Skin of body (tissue), 3 donors: ENCODE results near the gene TRIM60. TPM values are rescaled to one million over a fixed set of nuclear protein-coding genes. Genes with fewer than 3 reads are reported as not detected.
A peak's percentile ranks its signal among the peaks of the same experiment; 100 is the strongest.
"Not testable (repeated sequence)": the region's sequence is repeated elsewhere in the genome, so short reads cannot be mapped to it uniquely, and the experiment has no call there.

Experiments used
- DNase-seq: peaks from one replicate; lab custom pipeline; 2025; lab: John Stamatoyannopoulos, UW
- small RNA-seq: library from RNA; depleted of rRNA; stranded (forward); fragments of <200 nt; gene quantifications from one replicate; pipeline ENCODE3, GENCODE V24; 2014; ENCODE audit warnings: low replicate concordance
- total RNA-seq: library from RNA; depleted of rRNA; stranded (reverse); fragments of >200 nt; gene quantifications from one replicate; pipeline ENCODE4 v1.2.3, GENCODE V29; 2014

Gene TRIM60
- total RNA-seq, 1 donor from 2014 or later, result not detected

DNA sequence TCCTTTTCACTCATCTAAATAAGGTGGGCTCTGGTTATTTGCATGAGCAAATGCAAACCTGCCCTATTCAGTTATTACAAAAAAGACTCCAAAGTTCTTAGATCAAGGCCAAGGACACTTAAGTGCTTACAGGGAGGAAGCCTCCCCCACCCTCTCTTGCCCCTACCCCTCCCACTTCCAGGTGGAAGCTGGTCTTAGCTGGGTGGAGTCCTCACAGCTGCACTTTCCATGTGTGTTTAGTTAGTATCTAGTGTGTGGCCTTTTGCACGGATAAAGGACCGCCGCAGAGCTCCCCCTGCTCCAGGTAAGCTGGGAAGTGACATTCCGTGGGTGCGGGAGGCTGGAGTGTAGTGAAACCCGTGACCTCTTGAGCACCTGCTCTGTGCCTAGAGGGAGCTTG lies 21.8 kb downstream of the TRIM60 start, which contains the start of gene TRIM75:
TRIM75 (plus strand) TSS at position 222 of the 400 bp plus-strand sequence. CDS start 5,282 bp downstream, outside the sequence.
- DNase-seq, result no peak

DNA sequence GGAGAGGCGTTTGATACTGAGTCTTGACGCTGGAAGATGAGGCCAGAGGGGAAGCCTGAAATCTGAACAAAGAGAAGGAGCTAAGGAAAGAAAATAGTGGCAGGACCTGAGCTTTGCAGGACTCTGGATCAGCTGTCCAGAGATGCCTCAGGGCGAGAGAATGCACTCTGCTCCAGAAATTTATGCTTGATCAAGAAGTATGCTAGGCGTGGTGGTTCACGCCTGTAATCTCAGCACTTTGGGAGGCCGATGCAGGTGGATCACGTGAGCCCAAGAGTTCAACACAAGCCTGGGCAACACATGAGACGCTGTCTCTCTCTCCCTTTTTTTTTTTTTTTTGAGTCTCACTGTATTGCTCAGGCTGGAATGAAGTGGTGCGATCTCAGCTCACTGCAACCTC lies 23.8 kb downstream of the TRIM60 start:
- no peak for DNase-seq

DNA sequence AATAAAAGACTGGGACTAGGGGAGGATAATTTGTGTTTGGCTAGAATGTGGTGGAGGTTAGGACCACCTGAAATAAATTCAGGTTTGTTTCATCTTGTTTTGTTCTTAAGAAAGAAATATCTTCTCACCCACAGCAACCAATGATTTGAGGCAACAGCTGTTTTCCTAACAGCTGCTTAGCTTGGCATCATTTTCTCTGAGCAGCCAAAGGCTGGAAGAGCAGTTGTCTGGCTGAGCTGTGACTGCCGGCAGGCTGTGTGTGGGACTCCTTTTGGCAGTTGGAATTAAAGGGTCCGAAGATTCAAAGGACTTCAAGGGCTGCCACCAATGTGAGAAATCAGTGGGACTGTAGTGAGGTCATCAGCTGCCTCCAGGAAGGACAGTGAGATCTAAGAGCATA lies 26.9 kb downstream of the TRIM60 start:
- DNase-seq, result no peak

DNA sequence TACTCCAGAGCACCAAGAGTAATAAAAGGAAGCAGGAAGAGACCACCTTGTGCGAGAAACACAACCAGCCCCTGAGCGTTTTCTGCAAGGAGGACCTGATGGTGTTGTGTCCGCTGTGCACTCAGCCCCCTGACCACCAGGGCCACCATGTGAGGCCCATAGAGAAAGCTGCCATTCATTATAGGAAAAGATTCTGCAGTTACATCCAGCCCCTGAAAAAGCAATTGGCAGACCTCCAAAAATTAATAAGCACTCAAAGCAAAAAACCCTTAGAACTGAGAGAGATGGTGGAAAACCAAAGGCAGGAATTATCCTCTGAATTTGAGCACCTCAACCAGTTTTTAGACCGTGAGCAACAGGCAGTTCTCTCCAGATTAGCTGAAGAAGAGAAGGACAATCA lies 27.6 kb downstream of the TRIM60 start:
- DNase-seq, result no peak

DNA sequence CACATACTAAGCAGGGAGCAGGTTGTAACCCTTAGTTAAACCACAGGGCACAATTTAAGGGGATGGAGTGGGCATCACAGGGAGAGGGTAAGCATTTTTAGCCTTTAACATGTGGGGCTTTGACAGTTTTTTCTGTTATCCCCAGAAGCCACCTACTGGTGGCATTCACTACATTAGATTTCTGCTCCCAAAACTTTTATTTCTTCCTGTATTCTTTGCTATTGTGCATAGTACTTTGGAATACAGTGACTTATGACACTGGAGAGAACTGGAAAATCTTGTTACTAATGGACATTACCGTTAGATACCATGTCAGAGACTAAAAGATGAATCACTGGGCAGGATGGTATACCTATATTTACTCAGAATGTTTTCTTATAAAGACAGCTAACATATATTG lies 29.1 kb downstream of the TRIM60 start:
- no peak for DNase-seq

DNA sequence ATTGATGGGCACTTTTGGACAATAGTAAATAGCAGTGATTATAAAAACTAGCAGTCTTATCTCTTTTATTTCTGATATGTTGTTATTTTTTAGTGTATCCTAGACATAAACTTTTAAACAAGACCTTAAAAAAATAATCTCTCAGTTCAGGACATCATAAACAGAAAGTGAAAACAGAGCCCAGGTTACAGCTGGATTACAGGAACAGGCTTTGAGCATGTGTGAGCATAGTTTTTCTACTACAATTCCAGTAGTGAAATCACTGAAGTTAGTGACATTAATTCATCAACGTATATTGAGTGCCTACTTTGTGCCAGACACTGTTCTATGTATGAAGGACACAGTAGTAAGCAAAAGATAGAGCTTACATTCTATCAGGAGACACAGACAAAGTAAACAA lies 38.8 kb downstream of the TRIM60 start:
- DNase-seq, result no peak

DNA sequence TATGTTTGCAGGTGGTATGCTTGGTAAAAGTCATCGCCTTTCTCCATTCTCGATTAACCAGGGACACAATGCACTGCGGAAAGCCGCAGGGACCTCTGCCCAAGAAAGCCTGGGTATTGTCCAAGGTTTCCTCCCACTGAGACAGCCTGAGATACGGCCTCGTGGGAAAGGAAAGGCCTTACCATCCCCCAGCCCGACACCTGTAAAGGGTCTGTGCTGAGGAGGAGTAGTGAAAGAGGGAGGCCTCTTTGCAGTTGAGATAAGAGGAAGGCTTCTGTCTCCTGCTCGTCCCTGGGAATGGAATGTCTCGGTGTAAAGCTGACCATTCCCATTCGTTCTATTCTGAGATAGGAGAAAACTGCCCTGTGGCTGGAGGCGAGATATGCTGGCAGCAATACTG lies 41.5 kb downstream of the TRIM60 start:
- not testable (repeated sequence) for DNase-seq

DNA sequence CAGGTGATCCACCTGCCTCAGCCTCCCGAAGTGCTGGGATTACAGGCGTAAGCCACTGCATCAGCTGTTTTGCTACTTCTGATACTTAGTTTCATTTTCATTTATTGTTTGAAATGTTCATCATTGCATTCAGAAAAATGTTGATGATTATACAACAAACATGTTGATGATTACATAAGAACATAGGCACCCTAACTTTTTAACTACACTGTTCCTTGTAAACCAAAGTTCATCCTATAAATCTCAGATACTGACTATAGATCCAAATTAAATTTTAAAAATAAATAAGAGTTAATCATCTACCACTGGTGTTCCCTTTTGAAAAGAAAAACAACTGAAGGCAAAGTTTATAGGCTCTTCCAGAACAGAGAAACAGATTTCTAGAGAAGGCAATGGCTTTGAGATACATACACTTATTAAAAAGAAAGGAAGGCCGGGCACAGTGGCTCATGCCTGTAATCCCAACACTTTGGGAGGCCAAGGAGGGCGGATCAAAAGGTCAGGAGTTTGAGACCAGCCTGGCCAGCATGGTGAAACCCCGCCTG lies 45.3 kb downstream of the TRIM60 start:
- no peak for DNase-seq

DNA sequence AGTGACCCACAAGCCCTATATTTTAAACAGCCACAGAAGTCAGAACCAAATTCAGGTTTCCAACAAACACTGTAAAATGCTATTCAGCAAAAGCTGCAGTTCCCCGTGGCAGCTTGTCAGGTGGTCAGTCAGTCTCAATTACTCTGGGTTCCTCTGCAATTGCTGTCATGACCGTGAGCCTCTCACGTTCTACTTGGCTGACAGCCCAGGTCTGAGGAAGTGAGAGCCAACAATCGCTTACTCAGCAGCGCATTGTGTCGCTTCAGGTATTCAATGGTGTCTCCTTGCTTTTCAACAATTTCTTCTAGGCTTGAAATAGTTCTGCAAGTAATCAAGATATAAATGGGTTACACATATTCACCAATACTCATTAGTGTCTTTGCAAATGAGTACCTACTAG lies 47.7 kb downstream of the TRIM60 start:
- peak; percentile 1 for DNase-seq

DNA sequence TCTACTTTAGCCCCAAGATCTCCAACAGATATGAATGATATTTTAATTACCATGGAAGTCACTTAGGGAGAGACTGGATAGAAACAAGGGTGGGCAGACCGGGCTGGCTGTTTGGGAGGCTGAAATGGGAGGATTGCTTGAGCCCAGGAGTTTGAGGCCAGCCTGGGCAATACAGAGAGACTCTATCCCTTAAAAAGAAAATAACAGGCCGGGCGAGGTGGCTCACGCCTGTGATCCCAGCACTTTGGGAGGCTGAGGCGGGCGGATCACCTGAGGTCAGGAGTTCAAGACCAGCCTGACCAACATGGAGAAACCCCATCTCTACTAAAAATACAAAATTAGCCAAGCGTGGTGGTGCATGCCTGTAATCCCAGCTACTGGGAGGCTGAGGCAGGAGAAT lies 53.0 kb downstream of the TRIM60 start:
- not testable (repeated sequence) for DNase-seq

DNA sequence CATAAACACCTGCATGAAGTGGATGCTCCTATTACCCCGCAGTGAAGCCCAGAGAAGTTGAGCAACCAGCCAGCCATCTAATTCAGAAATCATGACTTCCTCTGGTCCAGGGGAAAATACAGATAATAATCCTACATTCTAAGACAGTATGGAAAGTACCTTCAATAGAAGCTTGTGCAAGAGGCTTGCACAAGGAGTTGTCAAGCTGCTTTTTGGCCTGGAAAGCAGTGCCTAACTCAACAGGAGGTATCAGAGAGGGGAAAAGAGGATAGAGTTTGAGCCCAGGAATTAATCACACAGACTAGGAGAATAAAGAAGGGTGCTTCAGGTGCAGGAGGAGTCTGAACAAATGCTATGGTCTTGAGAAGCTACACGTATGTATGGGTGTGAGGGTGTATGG lies 54.1 kb downstream of the TRIM60 start:
- no peak for DNase-seq

DNA sequence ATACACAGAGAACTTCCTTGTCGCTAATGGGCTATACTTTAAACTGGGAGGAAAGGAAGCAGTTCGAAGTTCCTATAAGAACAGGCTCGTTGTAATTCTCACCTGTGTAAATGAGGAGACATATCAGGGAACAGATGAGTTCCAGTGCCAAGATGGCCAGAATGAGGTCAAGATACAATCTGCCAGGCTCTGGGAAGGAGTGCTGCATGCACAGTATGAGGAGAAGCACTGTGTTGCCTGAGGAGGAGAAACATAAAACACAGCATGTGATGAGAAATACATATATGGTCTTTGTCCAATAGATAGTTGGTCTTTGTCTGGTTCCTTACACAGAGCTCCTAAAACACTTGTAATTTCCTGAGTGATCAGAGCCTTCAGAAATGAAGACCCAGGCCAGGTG lies 56.6 kb downstream of the TRIM60 start:
- DNase-seq, result no peak

Small RNAs within 50 kb of the gene (small RNA-seq; reads per million reads assigned to genes)
- gene AC106872.12, result not detected

Other genes starting within 250 kb of the TRIM60 start
- 0.69 TPM for gene APELA, start 154.8 kb upstream of the TRIM60 start, total RNA-seq
- 1.2 TPM for gene TRIM61, start 54.3 kb upstream of the TRIM60 start, total RNA-seq
- gene TRIM75, start 21.9 kb downstream of the TRIM60 start, total RNA-seq, result not detected
- gene TMEM192, start 80.9 kb downstream of the TRIM60 start, total RNA-seq, result 4.2 TPM
- 10.1 TPM for gene KLHL2, start 175.6 kb downstream of the TRIM60 start, total RNA-seq